GM12864 (cell line): Measurements from ENCODE around the gene GREB1L.

Source experiments
- DNase-seq: peaks from one replicate; pipeline ENCODE4 v3.0.0-alpha.2; 2011; ENCODE audit warnings: low read depth
- H3K4me3 ChIP-seq: 2 replicates; pipeline ENCODE4 v1.5.1; 2011; ENCODE audit warnings: mild to moderate bottlenecking, low read depth, low read length, control low read depth
- CTCF ChIP-seq: IDR thresholded peaks from 2 replicates; pipeline ENCODE4 v1.5.1; 2011; ENCODE audit warnings: low read depth, mild to moderate bottlenecking, moderate library complexity, low read length, control low read depth, inconsistent platforms; ENCODE audit errors: missing control alignments

GREB1L gene

GRCh38 chr18:21458788-21459187 is 216.8 kb downstream of the GREB1L start:
- no peak overlapping the region for H3K4me3 ChIP-seq
- TF ChIP-seq CTCF: no peak
- no peak for DNase-seq

GRCh38 chr18:21459706-21460286 is 217.8 kb downstream of the GREB1L start:
- H3K4me3 ChIP-seq: no peak overlapping the region; the same call in 1 of the 2 replicates
- no peak for TF ChIP-seq CTCF
- no peak for DNase-seq

GRCh38 chr18:21461460-21461859 is 219.4 kb downstream of the GREB1L start:
- no peak for TF ChIP-seq CTCF
- DNase-seq: no peak
- H3K4me3 ChIP-seq: no peak overlapping the region

GRCh38 chr18:21463718-21464117 is 221.7 kb downstream of the GREB1L start:
- DNase-seq: no peak
- no peak for TF ChIP-seq CTCF

GRCh38 chr18:21468514-21469164 is 226.6 kb downstream of the GREB1L start:
- no peak for DNase-seq
- TF ChIP-seq CTCF: no peak
- no peak overlapping the region for H3K4me3 ChIP-seq

More at GRCh38 chr18:21463718-21464117, 221.7 kb downstream of the GREB1L start:
- H3K4me3 ChIP-seq: no peak overlapping the region

GRCh38 chr18:21472741-21473140 is 230.7 kb downstream of the GREB1L start:
- DNase-seq: no peak
- TF ChIP-seq CTCF: no peak
- H3K4me3 ChIP-seq: no peak overlapping the region

GRCh38 chr18:21474621-21475020 is 232.6 kb downstream of the GREB1L start:
- no peak for TF ChIP-seq CTCF
- no peak overlapping the region for H3K4me3 ChIP-seq
- no peak for DNase-seq
